ENCODE data around the gene FAM78B.

GRCh38 chr1:166145499-166145898 lies 21.3 kb downstream of the FAM78B start:
- TF ChIP-seq GATA2 (IDR thresholded peaks at IDR 0.05; ENCODE audit: low read depth, low read length) (no peak), GATA3 (IDR thresholded peaks at IDR 0.05; ENCODE audit: low read depth, low read length) (no peak)
